GM18508 (cell line): ENCODE measurements around the gene GRAMD2B.
"Not testable (repeated sequence)": the region's sequence is repeated elsewhere in the genome, so short reads cannot be mapped to it uniquely, and the experiment has no call there.

Experiments
- ATAC-seq: cut with Tn5 transposase; IDR thresholded peaks from one replicate; pipeline ENCODE4 v1.9.1; 2021; ENCODE audit warnings: moderate number of reproducible peaks; ENCODE audit not compliant: insufficient read depth, unreplicated experiment

Gene GRAMD2B

DNA sequence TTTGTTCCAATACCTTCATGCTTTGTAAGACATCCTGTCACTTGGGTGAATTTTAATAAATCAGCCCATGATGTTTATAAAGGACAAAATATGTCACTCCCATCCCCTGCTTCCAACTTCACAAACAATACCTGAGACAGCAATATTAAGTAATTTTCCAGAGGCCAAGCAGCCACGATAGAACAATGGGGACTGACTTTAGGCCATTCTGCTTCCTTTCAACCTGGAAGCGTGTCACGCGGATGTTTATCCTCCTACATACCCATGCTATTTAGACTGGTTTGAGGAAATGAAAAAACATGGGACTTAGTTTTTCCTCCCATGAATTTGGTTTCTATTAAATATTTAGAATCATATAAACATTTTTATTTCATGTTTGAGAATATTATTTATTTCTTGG is 82.9 kb downstream of the GRAMD2B start:
- no peak for ATAC-seq

DNA sequence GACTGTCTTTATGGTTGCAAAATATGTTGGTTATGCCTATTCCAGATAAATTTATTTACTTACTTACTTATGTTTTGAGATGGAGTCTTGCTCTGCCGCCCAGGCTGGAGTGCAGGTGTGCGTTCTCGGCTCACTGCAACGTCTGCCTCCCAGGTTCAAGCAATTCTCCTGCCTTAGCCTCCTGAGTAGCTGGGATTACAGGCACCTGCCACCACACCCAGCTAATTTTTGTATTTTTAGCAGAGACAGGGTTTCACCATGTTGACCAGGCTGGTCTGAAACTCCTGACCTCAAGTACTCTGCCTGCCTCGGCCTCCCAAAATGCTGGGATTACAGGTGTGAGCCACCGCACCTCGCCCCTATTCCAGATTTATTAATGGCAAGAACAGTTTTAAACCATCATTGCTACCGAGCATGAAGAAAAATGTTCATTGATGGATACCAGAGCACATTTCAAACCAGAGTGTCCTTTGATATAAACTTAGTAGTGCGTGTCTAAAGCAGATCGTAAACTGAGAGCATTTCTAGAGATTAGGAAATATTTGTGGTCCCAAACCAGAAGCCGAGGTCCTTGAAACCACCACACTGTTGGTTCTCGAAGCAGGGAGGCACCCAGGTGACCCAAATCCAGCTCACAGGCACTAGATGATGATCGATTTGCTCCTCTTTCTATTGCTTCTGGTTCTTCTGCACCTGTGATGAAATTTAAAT is 85.2 kb downstream of the GRAMD2B start:
- ATAC-seq: no peak

DNA sequence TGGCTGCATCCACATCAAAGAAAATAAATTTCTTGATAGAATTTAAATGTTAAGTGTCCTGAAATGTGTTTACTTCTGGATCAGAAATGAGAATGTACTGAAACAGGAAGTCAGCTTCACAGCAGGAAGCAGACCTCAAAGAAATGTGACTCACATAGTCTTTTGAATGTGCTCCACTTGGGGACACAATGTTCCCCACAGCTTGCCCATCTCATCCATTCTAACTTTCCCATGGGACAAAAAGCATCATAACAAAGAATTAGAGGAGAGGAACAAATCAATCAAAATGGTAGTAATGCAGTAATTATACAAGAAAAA is 85.7 kb downstream of the GRAMD2B start:
- ATAC-seq: no peak

DNA sequence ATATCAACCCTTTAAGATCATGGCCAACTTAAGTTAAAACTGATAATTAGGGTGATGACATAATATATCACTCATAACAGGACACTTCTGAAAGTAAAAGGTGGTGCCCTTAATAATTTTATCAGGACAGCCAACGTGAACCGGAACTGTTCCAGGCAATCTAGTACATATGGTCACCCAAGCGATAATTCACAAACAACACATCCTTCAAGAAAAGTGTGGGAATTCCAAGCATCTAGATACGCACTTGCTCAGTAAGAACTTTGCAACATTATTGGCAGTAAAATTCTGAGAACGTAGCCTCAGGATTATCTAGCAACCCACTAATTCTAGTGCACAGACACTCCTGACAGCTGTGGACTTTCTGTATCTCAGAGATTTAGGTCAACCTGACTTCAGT is 86.1 kb downstream of the GRAMD2B start:
- no peak for ATAC-seq

DNA sequence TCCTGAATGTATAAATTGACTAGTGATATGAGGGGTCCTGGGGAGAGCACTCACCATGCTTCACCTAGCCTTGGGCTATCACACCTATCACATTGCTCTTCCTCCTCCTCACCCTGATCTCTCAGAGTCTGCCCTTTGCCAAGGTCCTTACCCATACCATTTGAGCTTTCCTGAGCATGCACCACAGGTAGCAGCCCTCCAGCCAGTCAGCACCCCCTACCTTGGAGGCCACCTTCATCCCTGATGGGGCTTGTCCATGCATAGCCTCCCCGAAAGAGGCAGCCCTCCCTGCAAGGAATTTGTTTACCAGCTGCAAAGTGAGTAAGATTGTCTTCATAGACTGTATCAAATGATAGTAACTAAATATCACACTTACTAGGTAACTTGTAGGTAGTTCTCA is 88.8 kb downstream of the GRAMD2B start:
- no peak for ATAC-seq

DNA sequence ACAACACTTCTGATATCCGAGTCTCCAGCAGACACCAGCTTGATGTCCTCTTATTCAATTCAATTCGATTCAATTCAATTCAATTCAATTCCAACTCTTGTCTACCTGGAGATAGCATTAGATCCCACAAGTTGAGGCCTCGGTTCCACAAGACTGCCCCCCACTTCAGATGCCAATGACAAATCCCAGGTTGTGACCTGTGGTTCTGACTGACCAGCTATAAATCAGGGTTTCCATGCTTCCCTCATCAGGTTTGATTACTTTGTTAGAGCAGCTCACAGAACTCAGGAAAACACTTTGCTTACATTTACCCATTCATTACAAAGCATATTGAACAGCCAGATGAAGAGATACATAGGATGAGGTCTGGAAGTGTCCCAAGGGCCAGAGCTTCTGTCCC is 89.2 kb downstream of the GRAMD2B start:
- no peak for ATAC-seq

DNA sequence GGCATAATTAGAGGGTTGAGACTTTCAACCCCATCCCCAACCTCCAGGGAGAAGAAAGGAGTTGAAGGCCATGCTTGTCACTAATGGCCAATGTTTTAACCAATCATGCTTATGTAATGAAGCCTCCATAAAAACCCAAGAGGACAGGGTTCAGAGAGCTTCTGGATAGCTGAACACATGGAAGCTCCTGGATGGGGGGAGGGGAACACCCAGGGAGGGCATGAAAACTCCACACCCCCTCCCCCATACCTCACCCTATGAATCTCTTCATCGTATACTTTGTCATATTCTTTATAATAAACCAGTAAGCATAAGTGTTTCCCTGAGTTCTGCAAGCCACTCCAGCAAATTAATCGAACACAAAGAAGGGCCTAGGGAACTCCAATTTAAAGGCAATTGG is 90.1 kb downstream of the GRAMD2B start:
- ATAC-seq: no peak

DNA sequence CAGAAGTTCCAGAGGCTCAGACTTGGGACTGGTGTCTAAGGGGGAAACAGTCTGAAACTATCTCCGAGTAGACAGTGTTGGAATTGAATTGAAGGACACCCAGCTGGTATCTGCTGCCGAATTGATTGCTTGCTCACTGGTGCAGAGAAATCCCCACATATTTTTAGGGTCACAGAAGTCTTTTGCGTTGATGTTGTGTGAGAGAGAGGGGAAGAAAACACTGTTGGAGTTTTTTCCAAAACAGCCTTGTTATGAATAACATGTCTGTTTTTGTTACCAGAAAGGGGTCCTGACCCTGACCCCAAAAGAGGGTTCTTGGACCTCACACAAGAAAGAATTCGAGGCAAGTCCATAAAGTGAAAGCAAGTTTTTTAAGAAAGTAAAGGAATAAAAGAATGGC is 90.5 kb downstream of the GRAMD2B start:
- ATAC-seq: no peak

DNA sequence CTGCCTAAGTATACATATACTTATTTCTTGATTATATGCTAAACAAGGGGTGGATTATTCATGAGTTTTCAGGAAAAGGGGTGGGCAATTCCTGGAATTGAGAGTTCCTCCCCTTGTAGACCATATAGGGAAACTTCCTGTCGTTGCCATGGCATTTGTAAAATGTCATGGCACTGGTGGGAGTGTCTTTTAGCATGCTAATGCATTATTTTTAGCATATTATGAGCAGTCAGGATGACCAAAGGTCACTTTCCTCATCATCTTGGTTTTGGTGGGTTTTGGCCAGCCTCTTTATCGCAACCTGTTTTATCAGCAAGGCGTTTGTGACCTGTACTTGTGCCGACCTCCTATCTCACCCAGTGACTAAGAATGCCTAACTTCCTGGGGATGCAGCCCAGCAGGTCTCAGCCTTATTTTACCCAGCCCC is 90.9 kb downstream of the GRAMD2B start:
- ATAC-seq: no peak

DNA sequence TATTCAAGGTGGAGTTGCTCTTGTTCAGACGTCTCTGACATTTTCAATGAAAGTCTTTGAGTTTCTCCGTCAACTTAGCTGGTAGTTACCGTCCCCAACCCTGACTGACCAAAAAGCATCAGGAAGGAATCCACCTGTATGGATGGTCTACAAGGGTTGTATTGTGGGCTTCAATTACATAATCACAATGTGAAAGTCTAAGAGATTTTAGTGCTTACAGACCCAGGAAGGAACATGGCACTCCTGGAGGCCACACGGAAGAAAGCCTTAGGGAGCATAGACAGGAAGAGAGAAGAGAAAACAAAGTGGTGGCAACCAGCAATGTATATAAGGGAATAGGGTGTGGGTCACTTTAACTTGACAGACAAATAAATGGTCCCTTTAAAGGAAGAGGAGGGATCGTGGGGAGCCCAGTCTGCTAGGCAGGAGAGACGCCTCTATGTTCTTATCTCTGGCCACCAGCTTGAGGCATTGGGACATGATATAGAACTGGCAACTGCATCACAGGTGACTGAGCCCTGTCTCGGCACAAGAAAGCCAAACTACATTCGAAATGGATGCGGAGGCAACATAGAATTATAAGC is 91.4 kb downstream of the GRAMD2B start:
- ATAC-seq: no peak

DNA sequence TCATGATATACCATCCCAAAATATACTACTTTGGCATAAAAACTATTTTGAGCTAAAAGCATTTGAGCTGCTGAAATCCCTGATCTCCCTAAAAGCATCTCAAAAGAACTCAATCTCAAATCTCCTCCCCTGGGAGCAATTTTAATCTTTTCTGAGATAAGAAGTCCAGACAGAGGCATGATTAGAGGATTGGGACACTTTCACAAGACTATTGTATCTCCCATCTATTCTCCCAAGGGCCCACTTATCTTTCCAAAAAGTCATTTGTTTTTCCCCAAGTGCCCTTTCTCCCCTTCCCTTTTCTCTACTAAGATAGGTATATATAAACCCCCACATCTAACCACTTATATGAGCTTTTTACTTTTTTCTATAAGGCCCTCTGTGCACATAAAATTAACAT is 92.1 kb downstream of the GRAMD2B start:
- ATAC-seq: no peak

DNA sequence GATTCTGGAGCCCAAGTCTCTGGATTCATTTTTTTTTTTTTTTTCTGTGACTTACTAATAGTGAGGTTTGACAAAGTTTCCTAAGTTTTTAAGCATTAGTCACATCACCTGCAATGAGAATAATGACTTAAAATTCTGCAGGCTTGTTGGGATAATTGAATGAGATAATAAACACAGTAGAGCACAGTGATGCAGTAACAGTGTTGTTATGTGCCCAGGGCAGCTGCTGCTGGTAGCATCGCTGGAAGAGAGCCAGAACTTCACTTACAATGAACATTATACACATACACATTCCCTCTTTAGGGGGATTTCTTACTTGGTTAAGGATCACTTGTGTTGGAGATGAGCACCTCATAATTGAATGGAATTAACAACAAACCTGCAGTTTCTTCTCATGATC is 92.9 kb downstream of the GRAMD2B start:
- ATAC-seq: no peak

DNA sequence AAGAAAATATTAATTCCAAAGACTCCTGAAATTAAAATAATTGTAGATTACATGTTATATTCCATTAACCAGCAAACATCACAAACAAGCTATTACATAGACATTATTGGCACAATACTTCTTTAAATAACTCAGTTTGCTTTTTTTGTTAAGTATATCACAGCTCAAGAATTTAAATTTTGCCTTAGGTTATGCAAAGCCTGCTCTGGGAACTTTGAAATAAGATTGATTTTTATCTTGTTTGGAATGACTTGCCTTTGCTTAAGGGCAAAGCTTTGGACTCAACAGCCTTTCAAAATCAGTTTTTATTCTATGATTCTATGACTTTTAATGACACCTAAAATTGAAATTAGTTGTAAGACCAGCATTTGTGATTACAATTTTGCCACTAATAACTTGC is 93.6 kb downstream of the GRAMD2B start:
- ATAC-seq: no peak

DNA sequence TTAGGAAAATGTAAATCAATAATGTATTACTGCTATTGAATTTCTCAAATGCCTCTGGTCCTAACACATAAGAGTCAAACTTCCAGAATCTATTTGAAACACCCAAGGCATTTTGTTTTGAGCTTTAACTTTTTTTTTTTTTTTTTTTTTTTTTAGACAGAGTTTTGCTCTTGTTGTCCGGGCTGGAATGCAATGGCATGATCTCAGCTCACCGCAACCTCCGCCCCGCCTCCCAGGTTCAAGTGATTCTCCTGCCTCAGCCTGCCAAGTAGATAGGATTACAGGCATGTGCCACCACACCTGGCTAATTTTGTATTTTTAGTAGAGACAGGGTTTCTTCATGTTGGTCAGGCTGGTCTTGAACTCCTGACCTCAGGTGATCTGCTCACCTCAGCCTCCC is 96.0 kb downstream of the GRAMD2B start:
- not testable (repeated sequence) for ATAC-seq

DNA sequence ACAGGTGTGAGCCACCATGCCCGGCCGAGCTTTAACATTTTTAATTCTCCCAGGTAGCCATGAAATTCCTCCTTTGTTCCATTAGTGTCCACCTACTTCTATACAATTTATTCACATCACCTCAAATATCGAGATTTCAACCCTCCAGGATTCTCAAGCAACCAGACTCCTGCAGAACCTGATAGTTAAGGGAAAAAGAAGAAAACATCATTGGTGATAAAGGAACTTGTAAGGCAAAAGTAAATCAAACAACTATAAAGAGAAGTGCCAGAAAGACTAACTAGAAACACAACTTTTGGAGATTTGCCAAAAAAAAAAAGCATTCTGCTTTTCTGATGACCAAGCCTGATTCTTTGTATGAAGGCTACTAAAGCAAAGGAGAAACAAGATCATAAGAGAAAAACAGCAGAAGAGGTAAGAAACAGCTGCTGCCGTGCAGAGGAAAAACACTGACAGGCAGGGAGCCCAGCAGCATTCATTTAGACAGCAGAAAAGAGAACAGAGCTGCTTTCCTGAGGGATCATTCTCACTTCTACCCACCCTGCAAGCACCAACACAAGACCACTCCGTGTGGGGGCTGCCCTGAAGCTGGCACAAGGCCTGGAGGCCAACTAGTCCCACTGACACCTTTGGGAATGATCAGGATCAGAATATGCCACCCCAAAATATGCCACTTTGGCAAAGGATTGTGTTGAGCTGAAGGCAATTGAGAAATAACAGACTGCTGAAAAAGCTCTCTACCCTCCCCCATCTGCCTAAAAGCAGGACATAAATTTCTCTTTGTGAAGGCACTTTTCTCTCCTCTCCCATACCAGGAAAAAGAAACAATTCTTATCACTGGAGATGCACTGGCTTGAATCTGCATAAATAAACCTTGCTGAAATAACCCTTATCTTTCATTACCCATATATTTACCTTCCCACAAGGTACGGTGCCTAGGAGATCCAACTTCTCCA is 96.7 kb downstream of the GRAMD2B start:
- no peak for ATAC-seq

DNA sequence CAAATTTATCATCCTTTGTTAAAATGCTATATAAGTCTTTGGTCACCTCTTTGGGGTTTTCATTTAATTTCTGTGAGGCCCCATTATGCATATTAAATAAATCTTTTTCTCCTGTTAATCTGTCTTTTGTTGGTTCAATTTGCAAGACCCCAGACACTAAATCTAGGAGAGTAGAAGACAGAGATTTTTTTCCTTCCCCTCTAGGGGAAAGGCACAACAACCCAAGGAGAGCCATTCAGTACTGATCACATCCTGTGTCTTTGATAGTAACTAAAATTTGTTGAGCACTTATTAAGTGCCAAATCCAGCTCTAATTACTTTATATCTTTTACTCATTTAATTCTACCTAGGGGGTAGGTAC is 97.4 kb downstream of the GRAMD2B start:
- no peak for ATAC-seq

DNA sequence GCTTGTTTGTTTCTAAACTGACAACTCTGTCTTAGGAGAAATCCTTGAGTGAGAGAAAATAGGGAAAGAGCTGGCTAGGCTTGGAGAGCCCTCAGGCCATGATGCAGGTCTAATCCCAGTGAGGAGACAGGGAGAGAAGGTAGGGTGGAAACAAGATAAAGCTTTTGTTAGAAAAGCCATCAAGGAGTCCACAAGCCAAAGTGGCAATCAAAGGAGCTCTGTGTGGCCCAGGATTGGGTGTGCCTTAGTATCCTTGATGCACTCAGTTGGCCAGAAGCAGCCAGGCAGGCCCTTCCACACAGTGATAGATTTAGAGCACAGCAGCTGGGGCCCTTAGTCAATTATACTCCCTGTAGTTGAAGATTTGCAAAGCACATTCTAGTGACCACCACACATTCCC is 97.9 kb downstream of the GRAMD2B start:
- ATAC-seq: no peak

DNA sequence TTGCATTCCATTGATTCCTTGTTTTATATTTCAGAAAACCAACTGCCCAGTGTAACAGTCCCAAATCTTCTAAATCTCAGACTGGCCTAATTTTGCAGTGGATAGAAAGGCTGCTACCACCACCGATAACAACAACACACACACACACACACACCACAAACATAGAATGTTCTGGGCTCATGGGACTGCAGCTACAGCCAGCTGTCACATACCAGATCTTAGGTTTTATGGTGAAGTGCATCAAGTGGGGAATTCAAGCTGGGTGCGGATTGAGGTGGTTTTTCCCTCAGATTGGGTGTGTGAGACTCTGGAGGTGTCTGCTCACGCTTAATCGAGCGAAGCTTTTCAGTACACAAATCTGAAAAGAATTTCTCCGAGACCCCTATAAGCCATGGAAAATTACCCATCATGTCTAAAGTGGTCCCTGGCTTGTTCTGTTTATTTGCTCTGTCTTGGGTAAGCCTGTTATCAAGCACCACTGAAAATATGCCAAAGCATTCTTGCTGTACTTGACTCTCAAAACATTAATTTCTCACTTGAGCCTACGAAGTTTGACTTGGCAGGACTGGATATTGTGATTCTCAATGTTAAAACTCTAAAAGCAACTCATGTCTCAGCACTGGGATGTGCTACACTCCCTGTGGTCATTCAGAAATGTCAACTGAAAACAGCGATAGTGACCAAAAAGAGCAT is 100.8 kb downstream of the GRAMD2B start:
- ATAC-seq: no peak

DNA sequence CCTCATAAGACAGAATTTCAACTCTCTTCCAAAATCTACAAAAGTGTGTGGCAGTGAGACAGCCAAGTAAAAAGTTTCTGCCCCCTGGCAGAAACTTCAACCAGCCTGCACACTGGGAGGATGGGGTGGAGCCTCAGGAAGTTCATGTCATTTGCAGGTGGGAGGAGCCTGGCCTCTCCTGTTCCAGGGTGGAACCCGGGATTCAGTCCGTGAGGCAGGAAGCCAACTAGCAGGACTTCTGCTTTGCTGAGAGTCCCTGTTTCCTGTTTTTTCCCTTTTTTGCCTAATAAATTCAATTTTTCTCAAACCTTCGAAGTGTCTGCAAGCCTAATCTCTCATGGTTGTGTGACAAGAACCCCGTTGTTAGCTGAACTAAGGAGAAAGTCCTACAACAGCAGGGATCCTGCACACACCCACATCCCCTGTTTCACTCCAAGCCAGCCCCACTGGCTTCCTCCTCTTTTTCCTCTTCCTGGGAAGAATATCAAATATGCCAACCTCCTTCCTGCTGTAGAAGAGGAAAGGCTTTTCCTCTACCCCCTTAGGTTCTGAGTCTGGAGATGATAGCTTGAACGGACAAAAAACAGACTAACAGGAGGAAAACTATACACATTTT is 102.5 kb downstream of the GRAMD2B start:
- ATAC-seq: no peak

DNA sequence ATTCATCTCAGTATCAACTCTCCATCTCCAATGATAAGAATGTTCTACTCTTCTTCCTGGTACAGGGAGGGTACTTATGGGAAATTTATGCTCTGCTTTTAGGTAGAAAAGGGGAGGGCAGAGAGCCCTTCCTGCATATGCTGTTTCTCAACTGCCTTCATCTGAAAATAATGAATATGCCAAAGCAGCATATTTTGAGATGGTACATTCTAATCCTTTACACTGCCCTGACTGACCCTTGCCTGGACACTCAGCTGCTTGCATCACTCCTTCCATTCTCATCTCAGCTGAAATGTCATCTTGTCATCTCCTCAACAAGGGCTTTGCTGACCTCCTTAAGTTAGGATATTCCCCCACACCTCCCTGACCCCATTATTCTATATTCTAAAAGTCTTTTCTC is 103.3 kb downstream of the GRAMD2B start:
- ATAC-seq: no peak

DNA sequence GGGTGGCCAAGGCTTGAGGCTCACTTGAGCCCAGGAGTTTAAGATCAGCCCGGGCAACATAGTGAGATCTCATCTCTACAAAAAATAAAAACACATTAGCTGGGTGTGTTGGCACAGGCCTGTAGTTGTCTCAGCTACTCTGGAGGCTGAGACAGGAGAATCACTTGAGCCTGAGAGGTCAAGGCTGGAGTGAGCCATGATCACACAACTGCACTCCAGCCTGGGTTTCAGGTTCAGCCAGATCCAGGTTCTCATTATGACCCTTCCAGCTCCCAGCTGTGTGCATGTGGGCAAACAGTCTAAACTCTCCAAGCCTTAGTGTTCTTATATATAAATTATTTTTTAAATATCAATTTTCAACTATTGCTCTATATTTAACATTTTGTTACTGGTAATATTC is 103.9 kb downstream of the GRAMD2B start:
- ATAC-seq: no peak
